SK-N-SH (cell line): Measurements from ENCODE around the gene SIGLEC8.

ENCODE experiments used
- ELF1 ChIP-seq: IDR thresholded peaks from 2 replicates; pipeline ENCODE4 v1.4.0; 2012
- EP300 ChIP-seq, 2 experiments: IDR thresholded peaks; 2 replicates each; pipeline versions ENCODE4 v1.4.0 to v1.6.1; 2012; ENCODE audit warnings: borderline replicate concordance in 1 of 2, low read depth in 1 of 2, low read length in 1 of 2
- GATA2 ChIP-seq: sonication (generic); formaldehyde crosslinking; IDR thresholded peaks from 2 replicates; pipeline ENCODE4 v1.5.0; 2020; ENCODE audit warnings: mild to moderate bottlenecking, missing genetic modification reagents
- NRF1 ChIP-seq: IDR thresholded peaks from 2 replicates; pipeline ENCODE4 v1.6.1; 2012; ENCODE audit warnings: low read depth, mild to moderate bottlenecking, low read length
- POLR2AphosphoS5 ChIP-seq: IDR thresholded peaks from 2 replicates; pipeline ENCODE4 v1.6.1; 2012; ENCODE audit warnings: low read depth, low read length
- RAD21 ChIP-seq: IDR thresholded peaks from 2 replicates; pipeline ENCODE4 v1.6.1; 2012; ENCODE audit warnings: mild to moderate bottlenecking, low read length
- SIN3A ChIP-seq: IDR thresholded peaks from 2 replicates; pipeline ENCODE4 v1.6.1; 2012; ENCODE audit warnings: low read depth, mild to moderate bottlenecking, low read length, moderate library complexity, borderline replicate concordance
- SMC3 ChIP-seq: IDR thresholded peaks from 2 replicates; pipeline ENCODE4 v1.6.1; 2012; ENCODE audit warnings: low read depth, low read length, improper control_type of control experiment
- TF ChIP-seq, protein P1 (sequence below): fragments of 200-600 bp; sonication (generic); IDR thresholded peaks from 2 replicates; pipeline ENCODE4 v1.6.1; 2017; ENCODE audit warnings: antibody characterized with exemption, mild to moderate bottlenecking, moderate library complexity
- TF ChIP-seq, protein P2 (sequence below): IDR thresholded peaks from 2 replicates; pipeline ENCODE4 v1.6.1; 2012; ENCODE audit warnings: mild to moderate bottlenecking, low read depth, low read length, moderate library complexity
- TF ChIP-seq, protein P3 (sequence below): fragments of 150-350 bp; IDR thresholded peaks from 2 replicates; pipeline ENCODE4 v1.6.1; 2017; ENCODE audit warnings: antibody characterized with exemption, low read length, low read depth, borderline replicate concordance
- TF ChIP-seq, protein P4 (sequence below): fragments of 150-350 bp; IDR thresholded peaks from 2 replicates; pipeline ENCODE4 v1.6.1; 2016; ENCODE audit warnings: mild to moderate bottlenecking, low read depth, low read length

DNA sequence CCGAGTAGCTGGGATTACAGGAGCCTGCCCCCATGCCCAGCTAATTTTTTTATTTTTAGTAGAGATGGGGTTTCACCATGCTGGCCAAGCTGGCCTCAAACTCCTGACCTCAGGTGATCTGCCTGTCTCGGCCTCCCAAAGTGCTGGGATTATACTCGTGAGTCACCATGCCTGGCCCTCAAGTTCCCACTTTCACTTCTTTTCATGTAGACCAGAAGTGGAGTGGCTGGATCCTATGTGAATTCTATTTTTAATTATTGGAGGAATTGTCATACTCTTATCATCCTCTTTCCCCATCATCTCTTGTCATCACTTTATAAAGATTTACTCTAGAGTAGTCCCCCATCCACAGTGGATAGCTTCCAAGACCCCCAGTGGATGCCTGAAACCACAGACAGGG lies 28.0 kb downstream of the SIGLEC8 start:
- TF ChIP-seq NRF1, result no peak
- TF ChIP-seq GATA2 (CRISPR knock-in tag), result no peak
- TF ChIP-seq, protein P1, sequence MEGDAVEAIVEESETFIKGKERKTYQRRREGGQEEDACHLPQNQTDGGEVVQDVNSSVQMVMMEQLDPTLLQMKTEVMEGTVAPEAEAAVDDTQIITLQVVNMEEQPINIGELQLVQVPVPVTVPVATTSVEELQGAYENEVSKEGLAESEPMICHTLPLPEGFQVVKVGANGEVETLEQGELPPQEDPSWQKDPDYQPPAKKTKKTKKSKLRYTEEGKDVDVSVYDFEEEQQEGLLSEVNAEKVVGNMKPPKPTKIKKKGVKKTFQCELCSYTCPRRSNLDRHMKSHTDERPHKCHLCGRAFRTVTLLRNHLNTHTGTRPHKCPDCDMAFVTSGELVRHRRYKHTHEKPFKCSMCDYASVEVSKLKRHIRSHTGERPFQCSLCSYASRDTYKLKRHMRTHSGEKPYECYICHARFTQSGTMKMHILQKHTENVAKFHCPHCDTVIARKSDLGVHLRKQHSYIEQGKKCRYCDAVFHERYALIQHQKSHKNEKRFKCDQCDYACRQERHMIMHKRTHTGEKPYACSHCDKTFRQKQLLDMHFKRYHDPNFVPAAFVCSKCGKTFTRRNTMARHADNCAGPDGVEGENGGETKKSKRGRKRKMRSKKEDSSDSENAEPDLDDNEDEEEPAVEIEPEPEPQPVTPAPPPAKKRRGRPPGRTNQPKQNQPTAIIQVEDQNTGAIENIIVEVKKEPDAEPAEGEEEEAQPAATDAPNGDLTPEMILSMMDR, result no peak
- TF ChIP-seq SIN3A, result no peak
- TF ChIP-seq SMC3, result no peak
- TF ChIP-seq, protein P2, sequence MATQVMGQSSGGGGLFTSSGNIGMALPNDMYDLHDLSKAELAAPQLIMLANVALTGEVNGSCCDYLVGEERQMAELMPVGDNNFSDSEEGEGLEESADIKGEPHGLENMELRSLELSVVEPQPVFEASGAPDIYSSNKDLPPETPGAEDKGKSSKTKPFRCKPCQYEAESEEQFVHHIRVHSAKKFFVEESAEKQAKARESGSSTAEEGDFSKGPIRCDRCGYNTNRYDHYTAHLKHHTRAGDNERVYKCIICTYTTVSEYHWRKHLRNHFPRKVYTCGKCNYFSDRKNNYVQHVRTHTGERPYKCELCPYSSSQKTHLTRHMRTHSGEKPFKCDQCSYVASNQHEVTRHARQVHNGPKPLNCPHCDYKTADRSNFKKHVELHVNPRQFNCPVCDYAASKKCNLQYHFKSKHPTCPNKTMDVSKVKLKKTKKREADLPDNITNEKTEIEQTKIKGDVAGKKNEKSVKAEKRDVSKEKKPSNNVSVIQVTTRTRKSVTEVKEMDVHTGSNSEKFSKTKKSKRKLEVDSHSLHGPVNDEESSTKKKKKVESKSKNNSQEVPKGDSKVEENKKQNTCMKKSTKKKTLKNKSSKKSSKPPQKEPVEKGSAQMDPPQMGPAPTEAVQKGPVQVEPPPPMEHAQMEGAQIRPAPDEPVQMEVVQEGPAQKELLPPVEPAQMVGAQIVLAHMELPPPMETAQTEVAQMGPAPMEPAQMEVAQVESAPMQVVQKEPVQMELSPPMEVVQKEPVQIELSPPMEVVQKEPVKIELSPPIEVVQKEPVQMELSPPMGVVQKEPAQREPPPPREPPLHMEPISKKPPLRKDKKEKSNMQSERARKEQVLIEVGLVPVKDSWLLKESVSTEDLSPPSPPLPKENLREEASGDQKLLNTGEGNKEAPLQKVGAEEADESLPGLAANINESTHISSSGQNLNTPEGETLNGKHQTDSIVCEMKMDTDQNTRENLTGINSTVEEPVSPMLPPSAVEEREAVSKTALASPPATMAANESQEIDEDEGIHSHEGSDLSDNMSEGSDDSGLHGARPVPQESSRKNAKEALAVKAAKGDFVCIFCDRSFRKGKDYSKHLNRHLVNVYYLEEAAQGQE, result no peak
- TF ChIP-seq, protein P3, sequence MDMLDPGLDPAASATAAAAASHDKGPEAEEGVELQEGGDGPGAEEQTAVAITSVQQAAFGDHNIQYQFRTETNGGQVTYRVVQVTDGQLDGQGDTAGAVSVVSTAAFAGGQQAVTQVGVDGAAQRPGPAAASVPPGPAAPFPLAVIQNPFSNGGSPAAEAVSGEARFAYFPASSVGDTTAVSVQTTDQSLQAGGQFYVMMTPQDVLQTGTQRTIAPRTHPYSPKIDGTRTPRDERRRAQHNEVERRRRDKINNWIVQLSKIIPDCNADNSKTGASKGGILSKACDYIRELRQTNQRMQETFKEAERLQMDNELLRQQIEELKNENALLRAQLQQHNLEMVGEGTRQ, result no peak
- TF ChIP-seq, protein P4, sequence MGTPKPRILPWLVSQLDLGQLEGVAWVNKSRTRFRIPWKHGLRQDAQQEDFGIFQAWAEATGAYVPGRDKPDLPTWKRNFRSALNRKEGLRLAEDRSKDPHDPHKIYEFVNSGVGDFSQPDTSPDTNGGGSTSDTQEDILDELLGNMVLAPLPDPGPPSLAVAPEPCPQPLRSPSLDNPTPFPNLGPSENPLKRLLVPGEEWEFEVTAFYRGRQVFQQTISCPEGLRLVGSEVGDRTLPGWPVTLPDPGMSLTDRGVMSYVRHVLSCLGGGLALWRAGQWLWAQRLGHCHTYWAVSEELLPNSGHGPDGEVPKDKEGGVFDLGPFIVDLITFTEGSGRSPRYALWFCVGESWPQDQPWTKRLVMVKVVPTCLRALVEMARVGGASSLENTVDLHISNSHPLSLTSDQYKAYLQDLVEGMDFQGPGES, result no peak
- no peak for TF ChIP-seq ELF1
- TF ChIP-seq POLR2AphosphoS5, result no peak
- TF ChIP-seq EP300 (IDR thresholded peaks at IDR 0.05; ENCODE audit: borderline replicate concordance in 1 of 2, low read depth in 1 of 2, low read length in 1 of 2), result no peak
- TF ChIP-seq RAD21, result no peak
